ENCODE data around the gene SDHC. TPM values are rescaled to one million over a fixed set of nuclear protein-coding genes. Genes with fewer than 3 reads are reported as not detected.

Gene SDHC
- total and polyA plus RNA-seq, 2 of the 8 experiments (the other 6 are each of a cell fraction or from before 2014, with no cell fraction given) = 224 to 305 TPM

DNA sequence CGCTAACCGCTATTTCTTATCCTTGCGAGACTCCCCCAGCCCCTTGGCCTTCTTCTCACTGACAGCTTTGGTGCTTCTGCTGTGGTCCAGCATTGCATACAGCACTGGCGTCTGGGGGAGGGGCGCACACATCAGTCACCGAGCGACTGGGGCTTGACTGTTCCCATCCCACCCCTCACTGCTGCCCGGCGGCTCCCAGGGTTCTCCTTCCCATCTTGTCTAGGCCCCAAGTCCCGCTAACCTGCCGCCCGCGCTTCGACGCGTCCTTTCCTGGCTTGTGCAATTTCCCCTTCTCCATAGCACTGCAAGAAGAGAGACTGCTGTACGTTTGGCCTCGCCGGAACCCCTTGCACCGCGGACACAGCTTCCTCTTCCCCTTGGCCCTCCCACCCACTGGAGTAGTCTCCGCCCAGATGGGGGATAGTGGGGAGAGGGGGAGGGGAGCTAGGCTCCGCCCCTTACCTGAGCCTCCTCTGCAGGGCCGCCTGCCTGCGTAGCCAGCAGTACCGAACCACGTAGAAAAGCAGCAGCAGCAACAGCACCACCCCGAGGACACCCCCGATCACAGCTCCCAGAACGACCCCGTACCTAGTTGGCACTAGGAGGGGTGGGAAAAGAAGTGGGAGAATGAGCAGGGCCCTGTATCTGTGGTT lies 8.2 kb upstream of the SDHC start:
- POLR2A ChIA-PET (ENCODE audit: partially characterized antibody) = interaction anchor here (0.8 to 1.9 kb wide), 9 partner anchors 8 to 109 kb away, joined by 3 to 12 read pairs (median 3); partner anchors contain the start of genes NDUFS2, PCP4L1 and SDHC
- TF ChIP-seq POU5F1 (IDR thresholded peaks at IDR 0.05; ENCODE audit: low read depth, low read length) (no peak), POLR2A (IDR thresholded peaks at IDR 0.05; ENCODE audit: control extremely low read depth in 1 of 2, low read depth in 2 of 2, low read length in 2 of 2) (peak in 1 of 2 experiments; percentile 55; a peak in 1 of 3 replicates), CBX8 (IDR thresholded peaks at IDR 0.05; ENCODE audit: borderline replicate concordance, low read depth, low read length) (no peak), YY1 (IDR thresholded peaks at IDR 0.05; ENCODE audit: low read depth, low read length) (peak; percentile 4; the same call in 1 of the 2 replicates), SP4 (IDR thresholded peaks at IDR 0.05; ENCODE audit: low read length) (peak; percentile 57; the same call in 1 of the 2 replicates), SP1 (IDR thresholded peaks at IDR 0.05; ENCODE audit: low read depth, low read length) (peak; percentile 73), CTBP2 (IDR thresholded peaks at IDR 0.05; ENCODE audit: borderline replicate concordance, insufficient read depth, insufficient read length, low read length) (no peak), MAX (IDR thresholded peaks at IDR 0.05) (no peak), SP2 (IDR thresholded peaks at IDR 0.05; ENCODE audit: low read length) (no peak), USF2 (IDR thresholded peaks at IDR 0.05; ENCODE audit: low read length) (no peak), EGR1 (IDR thresholded peaks at IDR 0.05; ENCODE audit: borderline replicate concordance, low read depth, low read length) (no peak)

More for the DNA sequence above, 8.2 kb upstream of the SDHC start:
- peak; percentile 84 for FAIRE-seq
- Histone ChIP-seq H3K27ac (ENCODE audit: low read depth, low read length) (no peak overlapping the region), H3K27me3 (replicated peaks in 1 of 4; ENCODE audit: control insufficient read depth in 3 of 4, extremely low read depth in 1 of 4, insufficient read depth in 3 of 4, low read length in 3 of 4) (no peaks in the 10 kb centered on the region), H3K36me3 (ENCODE audit: control insufficient read depth in 2 of 4, insufficient read depth in 4 of 4, low read length in 3 of 4) (no peaks in the 10 kb centered on the region), H4K91ac (replicated peaks; ENCODE audit: insufficient read length, low read length) (no peak overlapping the region), H3K4me2 (ENCODE audit: insufficient read depth in 1 of 2, low read depth in 2 of 2, low read length in 2 of 2) (peak overlapping the region; percentile 95 to 96), H3K23ac (ENCODE audit: insufficient read length) (no peak overlapping the region), H4K20me1 (replicated peaks in 1 of 2; ENCODE audit: control insufficient read depth in 1 of 2, insufficient read depth in 2 of 2, low read length in 2 of 2) (no peaks in the 10 kb centered on the region), H3K9me3 (ENCODE audit: insufficient read depth in 2 of 2, low read depth in 1 of 2, low read length in 1 of 2) (no peaks in the 10 kb centered on the region), H3K56ac (replicated peaks; ENCODE audit: insufficient read length, low read depth, low read length) (no peak overlapping the region), H3K79me1 (ENCODE audit: low read depth, low read length) (0 out of 2 replicates have a peak, but pooled peaks cover 3% of the 10 kb centered on the region), H3K23me2 (ENCODE audit: low read depth, low read length) (peaks cover 5% of the 10 kb centered on the region; the same call in 1 of the 2 replicates), H4K5ac (ENCODE audit: insufficient read length, low read depth, low read length) (peak overlapping the region; percentile 38), H2BK20ac (ENCODE audit: low read length) (no peak overlapping the region), H3K4me3 (ENCODE audit: extremely low read depth in 1 of 4, insufficient read depth in 2 of 4, low read depth in 3 of 4, low read length in 4 of 4) (peak overlapping the region; percentile 70 to 87 (median 79)), H3K9ac (replicated peaks in 1 of 4; ENCODE audit: extremely low read depth in 1 of 4, low read depth in 3 of 4, low read length in 3 of 4) (peak overlapping the region in 2 of 4 experiments; percentile 44 to 45; a peak in 2 of 7 replicates), H2BK15ac (ENCODE audit: low read length) (0 out of 2 replicates have a peak overlapping the region, but pooled peaks have one; percentile 1), H2BK5ac (ENCODE audit: low read depth, low read length) (peak overlapping the region; percentile 27), H3K18ac (ENCODE audit: extremely low read depth, low read length) (no peak overlapping the region; the same call in none of the 2 replicates), H2BK12ac (ENCODE audit: low read depth, low read length) (0 out of 2 replicates have a peak overlapping the region, but pooled peaks have one; percentile 30), H2AK5ac (ENCODE audit: low read depth, low read length) (no peak overlapping the region), H2BK120ac (replicated peaks; ENCODE audit: low read depth, low read length) (no peak overlapping the region), H4K8ac (ENCODE audit: extremely low read depth, insufficient read depth, low read length) (no peak overlapping the region), H3K79me2 (ENCODE audit: control insufficient read depth in 1 of 2, insufficient read depth in 2 of 2, low read length in 2 of 2) (peaks cover 0 to 8% of the 10 kb centered on the region in 2 experiments; a peak in 1 of 4 replicates), H3K14ac (ENCODE audit: insufficient read length) (no peak overlapping the region), H3K4ac (replicated peaks; ENCODE audit: insufficient read length, low read depth, low read length) (no peak overlapping the region), H2AFZ (ENCODE audit: low read length) (peak overlapping the region; percentile 67), H3K4me1 (replicated peaks in 1 of 4; ENCODE audit: control insufficient read depth in 3 of 4, insufficient read depth in 4 of 4, low read length in 3 of 4) (peaks cover 0 to 16% (median 9%) of the 10 kb centered on the region in 4 experiments; a peak in 6 of 7 replicates)
- 2% methylated on average over 14 of the region's 31 CpGs; no CpG with 5 or more reads in 1 of the 2 experiments for WGBS, 2 experiments (ENCODE audit: extremely low coverage in 1 of 2, insufficient coverage in 1 of 2, insufficient read length in 1 of 2, insufficient replicate concordance in 2 of 2, low coverage in 1 of 2, low lambda C conversion rate in 2 of 2, missing lambda C conversion rate in 1 of 2)
- CTCF ChIA-PET (ENCODE audit: partially characterized antibody) = interaction anchor here (0.7 to 12.1 kb wide), 22 partner anchors 13 to 131 kb away, joined by 3 to 201 read pairs (median 4); partner anchors contain the start of genes ADAMTS4, APOA2, FCER1G and PCP4L1
- DNase-seq (ENCODE audit: low read depth in 1 of 2, low spot score in 2 of 2) = peak; percentile 96 to 97

Measured in H1 (cell line).